HEK293 (cell line): ENCODE data around the gene SLC4A8.

Experiments
- ZBTB1 ChIP-seq: fragments of 450-650 bp; formaldehyde crosslinking; IDR thresholded peaks from 2 replicates; pipeline ENCODE4 v1.5.1; 2016; ENCODE audit warnings: missing biosample characterization, missing genetic modification characterization
- TF ChIP-seq, protein P1 (sequence below): fragments of 450-650 bp; formaldehyde crosslinking; IDR thresholded peaks from 2 replicates; pipeline ENCODE4 v1.5.1; 2017; ENCODE audit warnings: missing biosample characterization, missing genetic modification characterization
- TF ChIP-seq, protein P2 (sequence below): fragments of 450-650 bp; IDR thresholded peaks from 2 replicates; pipeline ENCODE4 v1.5.1; 2018; ENCODE audit warnings: missing biosample characterization, missing genetic modification characterization
- TF ChIP-seq, protein P3 (sequence below): fragments of 450-650 bp; formaldehyde crosslinking; IDR thresholded peaks from 2 replicates; pipeline ENCODE4 v1.5.1; 2016; ENCODE audit warnings: missing biosample characterization, missing genetic modification characterization, borderline replicate concordance
- TF ChIP-seq, protein P4 (sequence below): sonication (generic); formaldehyde crosslinking; IDR thresholded peaks from 2 replicates; pipeline ENCODE4 v1.8.1; 2022; ENCODE audit warnings: mild to moderate bottlenecking, moderate library complexity, missing genetic modification reagents
- TF ChIP-seq, protein P5 (sequence below): fragments of 450-650 bp; formaldehyde crosslinking; IDR thresholded peaks from 2 replicates; pipeline ENCODE4 v1.5.1; 2016; ENCODE audit warnings: missing biosample characterization, missing genetic modification characterization

DNA sequence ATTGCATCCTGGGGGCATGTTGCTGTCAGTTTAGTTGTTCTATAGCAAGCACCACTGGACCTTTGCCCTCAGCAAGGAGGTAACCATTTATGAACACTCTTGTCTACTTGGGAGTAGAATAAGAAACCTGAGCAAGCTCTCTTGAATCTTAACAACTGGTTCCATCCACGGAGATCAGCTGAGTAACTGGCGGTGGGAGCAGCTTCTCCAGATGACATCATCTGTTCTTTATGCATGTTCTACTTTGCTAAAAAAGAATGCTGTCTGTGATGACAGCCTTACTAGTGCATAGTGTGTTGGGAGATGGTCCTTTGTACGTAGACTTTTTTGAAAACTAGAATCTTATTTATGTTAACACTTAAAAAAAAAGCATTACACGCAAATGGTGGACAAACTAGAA is 17.7 kb downstream of the SLC4A8 start:
- TF ChIP-seq, protein P1, sequence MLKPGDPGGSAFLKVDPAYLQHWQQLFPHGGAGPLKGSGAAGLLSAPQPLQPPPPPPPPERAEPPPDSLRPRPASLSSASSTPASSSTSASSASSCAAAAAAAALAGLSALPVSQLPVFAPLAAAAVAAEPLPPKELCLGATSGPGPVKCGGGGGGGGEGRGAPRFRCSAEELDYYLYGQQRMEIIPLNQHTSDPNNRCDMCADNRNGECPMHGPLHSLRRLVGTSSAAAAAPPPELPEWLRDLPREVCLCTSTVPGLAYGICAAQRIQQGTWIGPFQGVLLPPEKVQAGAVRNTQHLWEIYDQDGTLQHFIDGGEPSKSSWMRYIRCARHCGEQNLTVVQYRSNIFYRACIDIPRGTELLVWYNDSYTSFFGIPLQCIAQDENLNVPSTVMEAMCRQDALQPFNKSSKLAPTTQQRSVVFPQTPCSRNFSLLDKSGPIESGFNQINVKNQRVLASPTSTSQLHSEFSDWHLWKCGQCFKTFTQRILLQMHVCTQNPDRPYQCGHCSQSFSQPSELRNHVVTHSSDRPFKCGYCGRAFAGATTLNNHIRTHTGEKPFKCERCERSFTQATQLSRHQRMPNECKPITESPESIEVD (tag by site-specific recombination) = no peak
- TF ChIP-seq, protein P2, sequence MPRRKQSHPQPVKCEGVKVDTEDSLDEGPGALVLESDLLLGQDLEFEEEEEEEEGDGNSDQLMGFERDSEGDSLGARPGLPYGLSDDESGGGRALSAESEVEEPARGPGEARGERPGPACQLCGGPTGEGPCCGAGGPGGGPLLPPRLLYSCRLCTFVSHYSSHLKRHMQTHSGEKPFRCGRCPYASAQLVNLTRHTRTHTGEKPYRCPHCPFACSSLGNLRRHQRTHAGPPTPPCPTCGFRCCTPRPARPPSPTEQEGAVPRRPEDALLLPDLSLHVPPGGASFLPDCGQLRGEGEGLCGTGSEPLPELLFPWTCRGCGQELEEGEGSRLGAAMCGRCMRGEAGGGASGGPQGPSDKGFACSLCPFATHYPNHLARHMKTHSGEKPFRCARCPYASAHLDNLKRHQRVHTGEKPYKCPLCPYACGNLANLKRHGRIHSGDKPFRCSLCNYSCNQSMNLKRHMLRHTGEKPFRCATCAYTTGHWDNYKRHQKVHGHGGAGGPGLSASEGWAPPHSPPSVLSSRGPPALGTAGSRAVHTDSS = no peak
- TF ChIP-seq, protein P3, sequence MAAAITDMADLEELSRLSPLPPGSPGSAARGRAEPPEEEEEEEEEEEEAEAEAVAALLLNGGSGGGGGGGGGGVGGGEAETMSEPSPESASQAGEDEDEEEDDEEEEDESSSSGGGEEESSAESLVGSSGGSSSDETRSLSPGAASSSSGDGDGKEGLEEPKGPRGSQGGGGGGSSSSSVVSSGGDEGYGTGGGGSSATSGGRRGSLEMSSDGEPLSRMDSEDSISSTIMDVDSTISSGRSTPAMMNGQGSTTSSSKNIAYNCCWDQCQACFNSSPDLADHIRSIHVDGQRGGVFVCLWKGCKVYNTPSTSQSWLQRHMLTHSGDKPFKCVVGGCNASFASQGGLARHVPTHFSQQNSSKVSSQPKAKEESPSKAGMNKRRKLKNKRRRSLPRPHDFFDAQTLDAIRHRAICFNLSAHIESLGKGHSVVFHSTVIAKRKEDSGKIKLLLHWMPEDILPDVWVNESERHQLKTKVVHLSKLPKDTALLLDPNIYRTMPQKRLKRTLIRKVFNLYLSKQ (tag by site-specific recombination) = no peak
- TF ChIP-seq, protein P4, sequence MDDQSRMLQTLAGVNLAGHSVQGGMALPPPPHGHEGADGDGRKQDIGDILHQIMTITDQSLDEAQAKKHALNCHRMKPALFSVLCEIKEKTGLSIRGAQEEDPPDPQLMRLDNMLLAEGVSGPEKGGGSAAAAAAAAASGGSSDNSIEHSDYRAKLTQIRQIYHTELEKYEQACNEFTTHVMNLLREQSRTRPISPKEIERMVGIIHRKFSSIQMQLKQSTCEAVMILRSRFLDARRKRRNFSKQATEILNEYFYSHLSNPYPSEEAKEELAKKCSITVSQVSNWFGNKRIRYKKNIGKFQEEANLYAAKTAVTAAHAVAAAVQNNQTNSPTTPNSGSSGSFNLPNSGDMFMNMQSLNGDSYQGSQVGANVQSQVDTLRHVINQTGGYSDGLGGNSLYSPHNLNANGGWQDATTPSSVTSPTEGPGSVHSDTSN = no peak
- TF ChIP-seq, protein P5, sequence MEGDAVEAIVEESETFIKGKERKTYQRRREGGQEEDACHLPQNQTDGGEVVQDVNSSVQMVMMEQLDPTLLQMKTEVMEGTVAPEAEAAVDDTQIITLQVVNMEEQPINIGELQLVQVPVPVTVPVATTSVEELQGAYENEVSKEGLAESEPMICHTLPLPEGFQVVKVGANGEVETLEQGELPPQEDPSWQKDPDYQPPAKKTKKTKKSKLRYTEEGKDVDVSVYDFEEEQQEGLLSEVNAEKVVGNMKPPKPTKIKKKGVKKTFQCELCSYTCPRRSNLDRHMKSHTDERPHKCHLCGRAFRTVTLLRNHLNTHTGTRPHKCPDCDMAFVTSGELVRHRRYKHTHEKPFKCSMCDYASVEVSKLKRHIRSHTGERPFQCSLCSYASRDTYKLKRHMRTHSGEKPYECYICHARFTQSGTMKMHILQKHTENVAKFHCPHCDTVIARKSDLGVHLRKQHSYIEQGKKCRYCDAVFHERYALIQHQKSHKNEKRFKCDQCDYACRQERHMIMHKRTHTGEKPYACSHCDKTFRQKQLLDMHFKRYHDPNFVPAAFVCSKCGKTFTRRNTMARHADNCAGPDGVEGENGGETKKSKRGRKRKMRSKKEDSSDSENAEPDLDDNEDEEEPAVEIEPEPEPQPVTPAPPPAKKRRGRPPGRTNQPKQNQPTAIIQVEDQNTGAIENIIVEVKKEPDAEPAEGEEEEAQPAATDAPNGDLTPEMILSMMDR = no peak
- no peak for TF ChIP-seq ZBTB1 (tag by site-specific recombination)
